GM19239 (cell line): ENCODE data around the gene ARID5B.

Experiments
- DNase-seq: peaks from one replicate; pipeline ENCODE4 v3.0.0; 2011; ENCODE audit warnings: low spot score; ENCODE audit not compliant: insufficient read length
- FAIRE-seq: peaks from 2 replicates; lab custom pipeline; 2011; peaks lifted over from hg19 to GRCh38; lab: Jason Lieb, UNC

The ARID5B gene

GRCh38 chr10:62001898-62002297 lies 100.4 kb downstream of the ARID5B start:
- no peak for FAIRE-seq
- no peak for DNase-seq

GRCh38 chr10:62002753-62003152 lies 101.3 kb downstream of the ARID5B start:
- DNase-seq: no peak
- no peak for FAIRE-seq

GRCh38 chr10:62004042-62004441 lies 102.5 kb downstream of the ARID5B start:
- FAIRE-seq (peak; percentile 40), DNase-seq (no peak)

GRCh38 chr10:62005281-62005680 lies 103.8 kb downstream of the ARID5B start:
- FAIRE-seq: peak; percentile 14

GRCh38 chr10:62005687-62006086 lies 104.2 kb downstream of the ARID5B start:
- DNase-seq (no peak), FAIRE-seq (no peak)

More at GRCh38 chr10:62005281-62005680, 103.8 kb downstream of the ARID5B start:
- DNase-seq: no peak

GRCh38 chr10:62007145-62007544 lies 105.6 kb downstream of the ARID5B start:
- DNase-seq (no peak), FAIRE-seq (no peak)

- no peak for FAIRE-seq
- no peak for DNase-seq
Observed at GRCh38 chr10:62008196-62008595, 106.7 kb downstream of the ARID5B start.

GRCh38 chr10:62008946-62009345 lies 107.4 kb downstream of the ARID5B start:
- DNase-seq (no peak), FAIRE-seq (no peak)

GRCh38 chr10:62010366-62010765 lies 108.9 kb downstream of the ARID5B start:
- no peak for FAIRE-seq

GRCh38 chr10:62011558-62011957 lies 110.1 kb downstream of the ARID5B start:
- DNase-seq (no peak), FAIRE-seq (no peak)

More at GRCh38 chr10:62010366-62010765, 108.9 kb downstream of the ARID5B start:
- no peak for DNase-seq

GRCh38 chr10:62012318-62012717 lies 110.8 kb downstream of the ARID5B start:
- FAIRE-seq (no peak), DNase-seq (no peak)

- DNase-seq (no peak), FAIRE-seq (no peak)
Observed at GRCh38 chr10:62014510-62014909, 113.0 kb downstream of the ARID5B start.

GRCh38 chr10:62015994-62016393 lies 114.5 kb downstream of the ARID5B start:
- FAIRE-seq (no peak), DNase-seq (no peak)

- FAIRE-seq (peak; percentile 70), DNase-seq (no peak)
Observed at GRCh38 chr10:62016623-62017490, 115.4 kb downstream of the ARID5B start.

GRCh38 chr10:62017491-62017870 lies 116.0 kb downstream of the ARID5B start:
- FAIRE-seq (peak; percentile 78), DNase-seq (no peak)

GRCh38 chr10:62018131-62018911 lies 116.8 kb downstream of the ARID5B start:
- no peak for DNase-seq

GRCh38 chr10:62019013-62019684 lies 117.7 kb downstream of the ARID5B start:
- DNase-seq: no peak
- peak; percentile 39 for FAIRE-seq

More at GRCh38 chr10:62018131-62018911, 116.8 kb downstream of the ARID5B start:
- peak; percentile 77 for FAIRE-seq

GRCh38 chr10:62019685-62020359 lies 118.3 kb downstream of the ARID5B start:
- DNase-seq (no peak), FAIRE-seq (peak; percentile 65)

GRCh38 chr10:62021128-62021665 lies 119.7 kb downstream of the ARID5B start:
- FAIRE-seq: peak; percentile 40

More at GRCh38 chr10:62021128-62021665, 119.7 kb downstream of the ARID5B start:
- no peak for DNase-seq
